GM21447 (cell line): ENCODE measurements around the gene CABP7.
"Not testable (repeated sequence)": the region's sequence is repeated elsewhere in the genome, so short reads cannot be mapped to it uniquely, and the experiment has no call there.

Experiments used
- ATAC-seq: cut with Tn5 transposase; IDR thresholded peaks from one replicate; pipeline ENCODE4 v1.9.1; 2021; ENCODE audit not compliant: unreplicated experiment

The CABP7 gene

DNA sequence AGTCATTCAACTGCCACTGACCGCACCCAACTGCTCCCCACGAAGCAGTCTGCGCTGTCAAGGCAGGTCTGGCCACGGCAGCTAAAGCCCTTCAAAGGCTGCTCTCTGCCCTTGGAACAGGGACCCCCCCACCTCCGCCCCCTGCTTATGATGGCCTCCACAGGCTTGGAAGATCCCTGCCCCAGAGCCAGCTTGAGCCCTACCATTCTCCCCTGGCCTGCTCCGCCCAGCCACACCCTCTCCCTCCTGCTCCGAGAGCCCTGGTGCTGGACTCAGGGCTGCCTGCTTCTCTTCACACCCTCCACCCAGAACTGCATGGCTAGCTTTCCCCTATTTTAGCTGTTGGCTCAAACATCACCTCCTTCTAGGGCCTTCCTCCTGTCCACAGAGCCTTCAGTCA, 28.0 kb downstream of the CABP7 start:
- ATAC-seq: no peak

GRCh38 chr22:29748248-29748893, 28.6 kb downstream of the CABP7 start:
- ATAC-seq: no peak

GRCh38 chr22:29750029-29750428, 30.2 kb downstream of the CABP7 start:
- ATAC-seq: no peak

DNA sequence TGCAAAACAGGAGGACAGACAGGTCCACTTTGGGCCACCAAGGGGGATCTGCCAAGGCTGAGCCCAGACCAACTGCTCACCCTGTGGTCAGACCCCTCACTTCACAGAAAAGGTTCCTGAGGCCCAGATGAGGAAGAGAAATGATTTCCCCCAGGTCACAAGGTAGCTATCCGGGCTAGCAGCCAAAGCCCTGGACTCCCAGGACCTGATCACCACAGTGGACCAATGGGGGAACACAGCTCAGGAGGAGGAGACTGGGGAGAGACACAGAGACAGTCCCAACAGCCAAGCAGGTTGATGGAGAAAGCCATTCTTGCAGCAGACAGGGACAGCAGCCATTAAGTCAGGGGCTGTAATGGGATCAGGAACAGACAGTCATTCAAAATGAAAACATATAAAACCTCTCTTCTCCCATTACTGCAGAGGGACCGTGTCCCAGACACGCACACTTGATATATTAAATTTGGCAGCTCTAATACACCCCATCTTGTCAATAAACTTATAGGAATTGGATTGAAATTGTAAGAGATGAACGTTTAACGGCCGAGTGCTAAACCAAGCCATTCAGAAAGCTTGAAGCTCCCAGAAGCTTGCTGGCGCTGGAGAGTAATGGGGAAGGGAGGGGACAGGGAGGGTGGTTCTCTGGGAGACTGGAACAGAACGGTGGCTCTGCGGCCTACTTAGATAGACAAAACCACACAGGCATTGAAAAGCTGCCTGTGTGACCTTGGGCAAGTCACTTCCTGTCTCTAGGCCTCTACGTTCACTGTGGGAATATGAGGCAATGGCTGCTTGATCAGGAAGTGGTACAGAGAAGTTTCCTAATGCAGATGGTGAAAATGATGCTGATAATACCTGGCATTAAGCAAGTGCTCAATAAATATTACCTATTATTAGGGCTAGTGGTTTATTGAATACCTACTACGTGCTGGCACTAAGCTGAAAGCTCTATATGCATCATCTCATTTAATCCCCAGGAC, 31.0 kb downstream of the CABP7 start:
- ATAC-seq: no peak

GRCh38 chr22:29751669-29752068, 31.9 kb downstream of the CABP7 start:
- no peak for ATAC-seq

- no peak for ATAC-seq
Measured at GRCh38 chr22:29753808-29754657, 34.2 kb downstream of the CABP7 start.

- ATAC-seq: not testable (repeated sequence)
Measured at GRCh38 chr22:29754658-29755395, 35.0 kb downstream of the CABP7 start.

DNA sequence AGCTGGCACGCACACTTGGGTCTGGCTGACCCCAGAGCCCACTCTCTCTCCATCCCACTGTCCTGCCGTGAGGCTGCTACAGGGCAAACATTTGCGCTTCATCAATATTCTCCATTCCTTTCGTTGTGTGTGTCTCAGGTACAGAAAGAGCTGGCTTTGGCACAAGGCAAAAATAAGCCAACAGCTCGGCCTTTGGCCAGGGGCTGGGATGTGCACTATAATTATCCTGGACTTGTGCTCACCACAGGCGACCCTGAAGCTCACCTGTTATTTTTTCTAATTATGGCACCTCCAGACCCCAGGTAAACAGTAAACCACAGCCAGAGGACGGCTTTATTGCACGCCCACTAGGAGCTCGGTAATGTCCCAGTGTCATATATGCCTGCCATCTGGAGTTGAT, 36.1 kb downstream of the CABP7 start:
- no peak for ATAC-seq

- no peak for ATAC-seq
Measured at GRCh38 chr22:29756341-29756740, 36.5 kb downstream of the CABP7 start.

DNA sequence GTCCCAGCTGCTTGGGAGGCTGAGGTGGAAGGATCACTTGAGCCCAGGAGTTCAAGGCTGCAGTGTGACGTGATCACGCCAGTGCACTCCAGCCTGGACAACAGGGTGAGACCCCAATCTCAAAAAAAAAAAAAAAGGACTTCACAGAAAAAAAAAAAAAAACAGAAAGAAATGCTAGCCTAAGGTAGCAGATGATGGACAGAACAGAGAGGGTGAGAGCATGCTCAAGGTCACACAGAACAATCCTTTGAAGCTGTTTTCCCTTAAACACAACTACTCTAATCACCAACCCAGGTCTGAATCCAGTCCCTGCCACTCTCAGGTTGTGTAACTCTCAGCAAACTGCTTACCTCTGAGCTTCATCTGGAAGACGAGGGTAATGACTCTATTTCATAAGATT, 37.3 kb downstream of the CABP7 start:
- ATAC-seq: no peak

GRCh38 chr22:29758068-29758622, 38.3 kb downstream of the CABP7 start:
- no peak for ATAC-seq

DNA sequence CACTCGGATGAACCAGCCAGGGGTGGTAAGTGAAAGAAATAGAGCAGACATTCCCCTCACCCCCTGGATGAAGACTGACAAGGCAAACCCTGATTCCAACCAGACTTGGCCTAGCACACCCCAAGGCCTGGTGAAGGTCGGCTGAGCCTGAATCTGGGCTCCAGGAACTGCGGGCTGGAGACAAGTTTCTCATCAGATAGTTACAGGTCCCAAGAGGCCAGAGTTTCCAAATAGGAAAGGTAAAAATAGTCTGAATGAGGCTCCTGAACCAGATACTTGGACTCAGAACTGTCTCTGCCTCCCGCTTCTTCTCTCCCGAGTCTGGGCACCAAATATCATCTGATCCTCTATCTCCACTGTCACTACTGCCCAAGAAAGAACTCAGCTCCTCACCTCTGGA, 39.2 kb downstream of the CABP7 start:
- no peak for ATAC-seq

DNA sequence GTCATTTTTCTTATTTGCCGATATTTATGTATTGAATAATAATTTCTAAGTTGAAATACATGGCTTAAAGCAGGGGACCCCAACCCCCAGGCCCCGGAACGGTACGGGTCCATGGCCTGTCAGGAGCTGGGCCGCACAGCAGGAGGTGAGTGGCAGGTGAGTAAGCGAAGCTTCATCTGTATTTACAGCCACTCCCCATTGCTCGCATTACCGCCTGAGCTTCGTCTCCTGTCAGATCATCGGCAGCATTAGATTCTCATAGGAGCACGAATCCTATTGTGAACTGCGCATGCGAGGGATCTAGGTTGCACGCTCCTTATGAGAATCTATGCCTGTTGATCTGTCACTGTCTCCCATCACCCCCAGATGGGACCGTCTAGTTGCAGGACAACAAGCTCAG, 42.5 kb downstream of the CABP7 start:
- ATAC-seq: no peak

DNA sequence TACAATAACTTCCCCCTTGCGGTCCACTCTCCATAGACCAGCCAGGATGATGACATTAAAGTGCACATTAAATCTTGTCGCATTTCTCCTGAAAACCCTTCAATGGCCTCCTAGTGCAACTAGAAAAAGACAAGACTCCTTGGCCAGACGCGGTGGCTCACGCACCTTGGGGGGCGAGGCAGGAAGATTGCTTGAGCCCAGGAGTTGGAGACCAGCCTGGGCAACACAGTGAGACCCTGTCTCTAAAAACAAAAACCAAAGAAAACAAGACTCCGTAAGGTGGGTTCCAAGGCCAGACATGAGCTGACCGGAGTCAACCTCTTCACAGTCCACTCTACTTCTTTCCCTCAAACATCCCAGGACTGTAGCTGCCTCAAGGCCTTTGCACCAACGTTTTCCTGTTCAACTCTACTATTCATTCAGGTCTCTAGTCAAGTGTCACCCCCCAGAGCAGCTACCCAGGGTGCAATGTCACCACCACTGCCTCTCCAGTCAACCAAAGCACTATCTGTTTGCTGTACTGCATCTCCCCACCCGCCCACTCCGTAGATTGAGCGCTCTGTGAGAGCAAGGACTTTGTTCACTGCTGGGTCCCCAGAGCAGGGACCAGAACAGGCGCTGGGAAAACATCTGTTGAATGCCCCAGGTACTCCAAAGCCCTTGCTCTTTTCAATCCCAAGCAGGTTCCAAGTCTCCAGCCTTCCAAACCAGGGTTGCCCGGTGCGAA, 46.3 kb downstream of the CABP7 start:
- peak; percentile 10 for ATAC-seq

GRCh38 chr22:29766632-29767170, 46.9 kb downstream of the CABP7 start, which contains the start of gene ZMAT5:
TSS of gene ZMAT5 (minus strand) at chr22:29767007. CDS start at chr22:29748544, 18,463 bp downstream.
- peak; percentile 90 for ATAC-seq

GRCh38 chr22:29767171-29768051, 47.6 kb downstream of the CABP7 start, which contains the start of gene UQCR10:
TSS of gene UQCR10 (plus strand) at chr22:29767369. CDS start at chr22:29767399, 30 bp downstream.
- ATAC-seq: peak; percentile 55

GRCh38 chr22:29768052-29768693, 48.4 kb downstream of the CABP7 start:
- ATAC-seq: no peak
